ENCODE data around the gene ARHGAP42. TPM values are rescaled to one million over a fixed set of nuclear protein-coding genes. Genes with fewer than 3 reads are reported as not detected.
A peak's percentile ranks its signal among the peaks of the same experiment; 100 is the strongest.

The ARHGAP42 gene
- total RNA-seq, 1 donor from 2014 or later = 5.7 TPM

DNA sequence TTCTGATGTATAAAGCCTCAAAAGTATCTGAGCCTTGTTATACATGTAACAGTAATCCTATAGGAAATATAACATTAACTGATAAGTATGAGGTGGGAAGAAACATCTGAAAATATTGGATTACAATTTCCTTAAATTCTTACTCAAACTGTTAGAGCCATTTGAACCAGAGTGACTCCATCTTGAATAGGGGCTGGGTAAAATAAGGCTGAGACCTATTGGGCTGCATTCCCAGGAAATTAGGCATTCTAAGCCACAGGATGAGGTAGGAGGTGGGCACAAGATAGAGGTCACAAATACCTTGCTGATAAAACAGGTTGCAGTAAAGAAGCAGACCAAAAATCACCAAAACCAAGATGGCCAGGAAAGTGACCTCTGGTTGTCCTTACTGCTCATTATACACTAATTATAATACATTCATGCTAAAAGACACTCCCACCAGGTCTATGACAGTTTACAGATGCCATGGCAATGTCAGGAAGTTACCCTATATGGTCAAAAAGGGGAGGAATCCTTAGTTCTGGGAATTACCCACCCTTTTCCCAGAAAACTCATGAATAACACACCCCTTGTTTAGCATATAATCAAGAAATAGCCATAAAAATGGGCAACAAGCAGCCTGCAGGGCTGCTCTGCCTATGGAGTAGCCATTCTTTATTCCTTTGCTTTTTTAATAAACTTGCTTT is 327.7 kb downstream of the ARHGAP42 start:
- DNase-seq = no peak
- no peak for ATAC-seq
- intact Hi-C loops (cut with micrococcal nuclease) = no loop called here

DNA sequence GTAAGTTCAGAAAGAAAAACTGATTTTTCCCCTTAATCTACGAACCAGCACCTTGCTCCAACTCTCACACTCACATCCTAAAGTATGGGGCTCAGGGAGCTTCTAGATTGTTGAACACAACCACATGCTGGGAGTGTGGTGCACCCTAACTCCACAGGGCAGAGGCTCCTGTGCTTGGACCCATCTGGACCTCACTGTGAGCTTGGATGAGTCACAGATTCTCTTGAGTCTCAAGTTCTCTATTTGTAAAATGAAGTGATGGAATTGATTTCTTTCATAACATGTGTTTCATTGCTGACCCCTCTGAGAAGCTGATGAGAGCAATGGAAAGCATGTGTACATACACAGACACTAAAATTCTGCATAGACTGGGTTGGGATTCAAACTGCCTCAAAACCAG is 332.8 kb downstream of the ARHGAP42 start:
- no peak for DNase-seq
- intact Hi-C loops (cut with micrococcal nuclease) = no loop called here
- ATAC-seq = no peak

DNA sequence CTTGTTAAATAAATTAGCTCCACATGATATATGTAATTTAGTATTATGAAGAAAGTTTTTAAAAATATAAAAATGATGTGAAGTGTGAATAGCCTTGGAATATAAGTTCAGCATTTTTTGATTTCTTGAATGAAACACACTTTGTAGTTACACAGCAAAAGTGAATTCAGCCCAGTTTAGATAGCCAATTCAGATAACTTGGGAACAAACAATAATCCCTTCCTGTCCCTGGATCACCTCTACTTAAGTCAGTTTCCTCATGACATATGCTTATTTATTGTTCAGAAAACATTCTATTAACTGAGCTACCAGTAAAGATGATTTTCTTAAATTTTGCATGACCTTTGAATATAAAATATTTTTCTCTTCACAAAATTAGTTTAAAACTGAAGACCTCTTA is 335.2 kb downstream of the ARHGAP42 start:
- intact Hi-C loops (cut with micrococcal nuclease) = no loop called here
- ATAC-seq = no peak
- no peak for DNase-seq

DNA sequence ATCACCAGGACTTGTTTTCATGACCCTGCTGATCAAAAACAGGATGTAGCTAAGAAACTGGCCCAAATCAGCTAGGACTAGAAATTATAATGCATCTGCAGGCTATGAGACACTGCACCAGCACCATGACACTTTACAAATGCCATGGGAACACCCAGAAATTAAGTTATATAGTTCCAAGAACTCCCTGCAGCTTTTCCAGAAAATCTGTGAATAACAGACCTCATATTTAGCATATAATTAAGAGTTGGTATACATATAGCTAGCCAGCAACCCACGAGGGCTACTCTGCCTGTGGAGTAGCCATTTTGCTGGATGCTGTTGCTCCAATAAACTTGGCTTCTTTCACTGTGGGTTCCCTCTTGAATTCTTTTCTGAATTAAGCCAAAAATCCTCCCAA is 341.6 kb downstream of the ARHGAP42 start:
- ATAC-seq (no peak), DNase-seq (no peak)

DNA sequence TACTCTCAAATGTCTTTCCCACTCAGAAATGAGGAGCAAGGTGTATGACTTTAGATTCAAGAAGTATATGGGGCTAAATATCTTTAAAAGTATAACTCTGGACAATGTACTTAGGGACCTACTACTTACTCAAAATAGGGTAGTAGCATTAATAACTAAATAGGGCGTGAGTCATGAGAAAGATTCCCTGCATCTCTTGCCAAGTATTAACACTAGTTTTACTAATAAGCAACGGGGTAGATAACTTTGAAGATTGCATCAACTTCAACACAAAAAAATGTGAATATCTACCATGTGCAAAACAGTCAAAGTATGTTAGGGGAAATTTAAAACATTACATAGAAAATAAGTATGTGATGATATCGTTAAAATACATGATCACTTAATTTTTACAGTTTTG is 342.9 kb downstream of the ARHGAP42 start:
- ATAC-seq = no peak
- no peak for DNase-seq
- intact Hi-C loops (cut with micrococcal nuclease) = loop anchor here (10.0 kb wide), 1 partner anchor 95 kb away; the partner anchor contains the start of gene PGR

More for the DNA sequence above, 341.6 kb downstream of the ARHGAP42 start:
- intact Hi-C loops (cut with micrococcal nuclease) = no loop called here

DNA sequence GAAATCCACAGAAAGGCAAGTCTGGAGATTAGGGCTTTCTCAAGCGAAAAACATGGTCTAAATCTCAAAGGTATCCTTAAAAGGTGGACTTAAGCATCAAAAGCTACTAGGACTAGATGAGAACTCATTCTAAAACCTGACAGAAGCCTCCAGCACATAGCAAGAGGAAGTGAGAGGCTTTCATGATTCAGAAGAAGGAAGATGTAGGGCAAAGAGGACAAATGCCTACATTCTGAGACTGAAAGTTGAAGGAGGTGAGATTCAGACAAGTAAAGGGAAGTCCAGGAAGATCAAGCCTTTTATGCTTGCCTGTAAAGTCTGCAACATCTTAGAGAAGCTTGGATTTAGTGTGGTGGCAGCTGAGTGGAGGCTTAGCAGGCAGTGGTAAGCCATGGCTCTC is 343.6 kb downstream of the ARHGAP42 start:
- no peak for ATAC-seq
- intact Hi-C loops (cut with micrococcal nuclease) = loop anchor here (10.0 kb wide), 1 partner anchor 94 kb away; the partner anchor contains the start of gene PGR
- no peak for DNase-seq

DNA sequence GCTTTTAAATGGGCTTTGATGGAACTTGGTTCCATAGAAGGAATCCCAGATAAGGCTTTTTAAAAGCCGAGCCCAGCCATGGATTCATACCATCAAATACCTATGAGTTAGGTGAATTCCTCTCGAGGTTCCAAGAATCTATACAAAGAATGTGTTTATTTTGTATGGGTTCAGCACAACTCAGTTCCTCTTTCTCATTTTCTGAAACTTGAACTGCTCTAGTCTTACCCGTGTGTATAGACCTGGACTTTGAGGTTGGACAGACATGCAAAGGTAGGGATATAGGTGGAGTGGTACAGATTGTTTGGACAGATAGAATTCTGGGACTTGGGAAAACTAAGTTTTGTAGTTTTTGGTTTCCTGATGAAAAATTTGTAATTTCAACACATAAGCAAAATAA is 344.6 kb downstream of the ARHGAP42 start:
- DNase-seq = no peak
- intact Hi-C loops (cut with micrococcal nuclease) = loop anchor here (10.0 kb wide), 1 partner anchor 93 kb away; the partner anchor contains the start of gene PGR

DNA sequence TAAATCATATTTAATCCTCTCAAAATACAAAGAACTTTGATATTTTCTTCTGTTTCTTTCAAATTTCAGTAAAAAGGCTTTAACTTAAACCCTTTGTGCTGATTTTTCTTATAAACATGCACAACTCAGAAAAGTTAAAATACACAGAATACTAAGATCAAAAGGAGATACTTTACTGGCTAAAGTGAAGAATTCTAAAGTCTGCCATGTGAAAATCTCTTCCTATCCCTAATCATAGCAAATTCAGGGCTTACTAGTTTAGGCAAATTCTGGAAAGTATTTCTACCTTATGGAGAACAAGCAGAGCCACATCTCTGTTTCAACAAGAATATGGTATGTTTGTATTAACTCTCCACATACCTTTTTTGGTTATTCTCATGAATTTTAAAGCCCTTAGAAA is 345.9 kb downstream of the ARHGAP42 start:
- no peak for DNase-seq
- intact Hi-C loops (cut with micrococcal nuclease) = loop anchor here (10.0 kb wide), 1 partner anchor 92 kb away; the partner anchor contains the start of gene PGR
- no peak for ATAC-seq

More for the DNA sequence above, 344.6 kb downstream of the ARHGAP42 start:
- ATAC-seq = no peak

DNA sequence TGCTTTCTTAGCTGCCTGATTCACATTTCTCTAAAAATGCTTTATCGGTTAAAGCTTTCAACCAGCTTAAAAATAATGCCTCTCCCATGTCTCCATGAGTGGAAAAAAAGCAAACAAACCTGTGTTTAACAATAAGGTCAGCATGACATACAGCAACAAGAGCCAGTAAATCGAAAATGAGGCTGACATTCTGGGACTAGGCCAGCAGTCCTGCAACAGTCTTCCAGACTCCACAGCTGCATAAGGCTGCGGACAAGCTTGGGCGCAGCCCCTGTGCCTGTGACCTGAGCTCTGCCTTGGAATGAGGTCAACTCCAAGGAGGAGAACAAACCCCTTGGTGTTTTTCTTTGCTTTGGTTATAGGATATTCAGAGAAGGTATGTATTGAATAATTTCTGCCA is 347.0 kb downstream of the ARHGAP42 start:
- intact Hi-C loops (cut with micrococcal nuclease) = loop anchor here (10.0 kb wide), 1 partner anchor 91 kb away; the partner anchor contains the start of gene PGR
- DNase-seq (peak; percentile 70), ATAC-seq (peak; percentile 96)

DNA sequence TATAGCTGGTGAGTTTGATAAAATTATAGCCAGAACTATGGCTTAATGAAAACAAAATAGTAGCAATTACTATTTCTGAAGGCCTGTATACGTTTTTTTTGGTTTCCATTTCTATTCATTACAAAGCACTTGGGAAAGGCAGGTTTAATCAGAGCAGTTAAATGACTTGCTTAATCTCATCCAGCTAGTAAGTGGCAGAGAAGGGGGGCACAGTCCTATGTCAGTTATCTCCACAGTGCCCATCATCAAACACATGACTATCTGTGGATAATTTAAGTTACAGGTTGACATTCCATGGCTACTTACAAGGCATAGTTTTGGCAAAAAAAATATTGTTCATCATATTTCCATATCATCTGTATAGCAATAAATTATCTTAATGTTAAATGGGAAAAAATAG is 348.8 kb downstream of the ARHGAP42 start:
- DNase-seq (no peak), ATAC-seq (peak; percentile 61)
- intact Hi-C loops (cut with micrococcal nuclease) = loop anchor here (10.0 kb wide), 1 partner anchor 89 kb away; the partner anchor contains the start of gene PGR
